ENCODE data around the gene PIP4K2B.

The PIP4K2B gene

DNA sequence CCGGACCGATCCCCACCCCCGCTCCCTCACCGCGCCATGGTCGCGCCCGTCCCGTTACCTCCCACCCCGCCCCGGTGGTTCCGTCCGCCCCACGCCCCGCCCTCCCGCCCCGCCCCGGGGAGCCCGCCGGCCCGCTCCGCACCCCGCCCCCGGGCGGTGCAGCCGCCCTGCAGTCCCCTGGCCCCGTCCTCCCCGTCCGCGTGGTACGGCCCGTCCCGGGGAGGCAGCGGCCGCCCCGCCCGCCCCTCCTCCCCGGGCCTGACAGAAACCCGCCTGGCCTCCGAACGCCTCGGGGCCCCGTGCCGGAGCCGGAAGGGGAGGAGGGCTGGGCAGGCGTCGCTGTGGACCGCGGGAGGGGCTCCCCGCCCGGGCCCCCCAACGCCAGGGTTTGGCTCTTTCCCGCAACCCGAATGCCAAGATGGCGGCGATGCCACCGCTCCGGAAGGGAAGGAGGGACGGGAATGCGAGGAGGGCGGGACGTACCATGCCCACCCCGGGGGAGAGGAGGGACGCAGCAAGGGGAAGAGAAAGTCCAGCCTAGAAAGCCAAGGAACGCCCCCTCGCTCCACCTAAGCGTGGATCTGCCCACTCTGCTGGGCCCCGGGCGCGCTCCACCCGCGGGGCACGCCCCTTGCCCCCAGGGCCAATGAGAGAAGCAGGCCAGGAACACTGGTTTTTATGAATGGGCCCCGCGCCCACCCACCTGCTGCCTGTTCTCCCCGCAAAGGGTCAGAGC, at the start of gene PIP4K2B:
Gene PIP4K2B (minus strand): TSS at position 56 of the 736 bp plus-strand sequence. CDS start 132 bp downstream, outside the sequence.
- CTCF ChIA-PET = interaction anchor here (0.7 kb wide), 1 partner anchor 123 kb away, joined by 3 read pairs; no protein-coding TSS in a partner anchor
- POLR2A ChIA-PET (ENCODE audit: low non-redundant PET) = no interaction called here
- peak; percentile 97 for DNase-seq (ENCODE audit: low spot score)

DNA sequence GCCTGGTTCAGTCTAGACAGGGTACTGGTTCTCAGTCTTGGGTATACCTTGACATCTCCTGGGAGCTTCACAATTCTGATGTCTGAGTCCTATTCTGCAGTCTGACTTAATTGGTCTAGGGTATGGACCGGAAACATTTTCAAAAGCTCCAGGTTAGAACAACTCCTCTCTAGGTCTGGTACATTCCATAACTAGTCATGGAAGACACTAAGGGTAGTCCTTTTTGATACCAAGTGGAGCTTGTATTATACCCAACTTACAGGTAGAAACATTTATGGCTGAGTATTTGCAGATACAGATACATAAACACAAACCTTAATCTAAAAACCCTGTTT, 49.2 kb upstream of the PIP4K2B start:
- no peak for DNase-seq (ENCODE audit: low spot score)
- POLR2A ChIA-PET (ENCODE audit: low non-redundant PET) = interaction anchor here (0.5 to 0.6 kb wide), 3 partner anchors 21 to 235 kb away, joined by 3 to 5 read pairs (median 3); partner anchors contain the start of gene LASP1
- peak overlapping the region; percentile 49 for H3K27ac ChIP-seq
- CTCF ChIA-PET = no interaction called here
- TF ChIP-seq, protein P1, sequence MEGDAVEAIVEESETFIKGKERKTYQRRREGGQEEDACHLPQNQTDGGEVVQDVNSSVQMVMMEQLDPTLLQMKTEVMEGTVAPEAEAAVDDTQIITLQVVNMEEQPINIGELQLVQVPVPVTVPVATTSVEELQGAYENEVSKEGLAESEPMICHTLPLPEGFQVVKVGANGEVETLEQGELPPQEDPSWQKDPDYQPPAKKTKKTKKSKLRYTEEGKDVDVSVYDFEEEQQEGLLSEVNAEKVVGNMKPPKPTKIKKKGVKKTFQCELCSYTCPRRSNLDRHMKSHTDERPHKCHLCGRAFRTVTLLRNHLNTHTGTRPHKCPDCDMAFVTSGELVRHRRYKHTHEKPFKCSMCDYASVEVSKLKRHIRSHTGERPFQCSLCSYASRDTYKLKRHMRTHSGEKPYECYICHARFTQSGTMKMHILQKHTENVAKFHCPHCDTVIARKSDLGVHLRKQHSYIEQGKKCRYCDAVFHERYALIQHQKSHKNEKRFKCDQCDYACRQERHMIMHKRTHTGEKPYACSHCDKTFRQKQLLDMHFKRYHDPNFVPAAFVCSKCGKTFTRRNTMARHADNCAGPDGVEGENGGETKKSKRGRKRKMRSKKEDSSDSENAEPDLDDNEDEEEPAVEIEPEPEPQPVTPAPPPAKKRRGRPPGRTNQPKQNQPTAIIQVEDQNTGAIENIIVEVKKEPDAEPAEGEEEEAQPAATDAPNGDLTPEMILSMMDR (conservative IDR thresholded peaks at IDR 0.05; ENCODE audit: low read depth) = no peak

More for the DNA sequence above, at the start of gene PIP4K2B:
- peak within 1 kb of the TSS; percentile 97 for H3K27ac ChIP-seq
- TF ChIP-seq, protein P1 (conservative IDR thresholded peaks at IDR 0.05; ENCODE audit: low read depth) = no peak

- TF ChIP-seq, protein P1 (conservative IDR thresholded peaks at IDR 0.05; ENCODE audit: low read depth) = no peak
- ChIA-PET CTCF (no interaction called here), POLR2A (ENCODE audit: low non-redundant PET) (interaction anchor here (0.7 kb wide), 1 partner anchor 31 kb away, joined by 9 read pairs; no protein-coding TSS in a partner anchor)
- no peak for DNase-seq (ENCODE audit: low spot score)
- H3K27ac ChIP-seq = peak overlapping the region; percentile 56
Measured at GRCh38 chr17:38844261-38844757, 45.0 kb upstream of the PIP4K2B start.

DNA sequence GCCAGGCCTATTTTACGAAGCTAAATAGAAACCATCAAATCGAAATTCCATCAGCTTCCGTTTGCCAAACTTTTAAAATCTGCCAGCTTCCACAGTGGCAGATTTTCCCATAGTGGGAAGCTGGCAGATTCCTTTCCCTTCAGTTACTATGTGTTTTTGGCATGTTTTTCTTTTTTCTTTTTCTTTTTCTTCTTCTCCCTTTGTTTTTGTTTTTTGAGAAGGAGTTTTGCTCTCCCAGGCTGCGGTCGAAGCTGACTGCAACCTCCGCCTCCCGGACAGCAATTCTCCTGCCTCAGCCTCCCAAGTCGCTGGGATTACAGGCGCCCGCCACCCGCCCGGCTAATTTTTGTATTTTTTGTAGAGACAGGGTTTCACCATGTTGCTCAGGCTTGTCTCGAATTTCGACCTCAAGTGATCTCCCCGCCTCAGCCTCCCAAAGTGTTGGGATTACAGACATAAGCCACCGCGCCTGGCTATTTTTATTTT, 26.4 kb upstream of the PIP4K2B start:
- POLR2A ChIA-PET (ENCODE audit: low non-redundant PET) = interaction anchor here (0.9 to 1.1 kb wide), 2 partner anchors 56 to 75 kb away, joined by 3 to 7 read pairs; no protein-coding TSS in a partner anchor
- DNase-seq (ENCODE audit: low spot score) = no peak
- CTCF ChIA-PET = no interaction called here
- peak overlapping the region; percentile 91 for H3K27ac ChIP-seq
- TF ChIP-seq, protein P1 (conservative IDR thresholded peaks at IDR 0.05; ENCODE audit: low read depth) = no peak

DNA sequence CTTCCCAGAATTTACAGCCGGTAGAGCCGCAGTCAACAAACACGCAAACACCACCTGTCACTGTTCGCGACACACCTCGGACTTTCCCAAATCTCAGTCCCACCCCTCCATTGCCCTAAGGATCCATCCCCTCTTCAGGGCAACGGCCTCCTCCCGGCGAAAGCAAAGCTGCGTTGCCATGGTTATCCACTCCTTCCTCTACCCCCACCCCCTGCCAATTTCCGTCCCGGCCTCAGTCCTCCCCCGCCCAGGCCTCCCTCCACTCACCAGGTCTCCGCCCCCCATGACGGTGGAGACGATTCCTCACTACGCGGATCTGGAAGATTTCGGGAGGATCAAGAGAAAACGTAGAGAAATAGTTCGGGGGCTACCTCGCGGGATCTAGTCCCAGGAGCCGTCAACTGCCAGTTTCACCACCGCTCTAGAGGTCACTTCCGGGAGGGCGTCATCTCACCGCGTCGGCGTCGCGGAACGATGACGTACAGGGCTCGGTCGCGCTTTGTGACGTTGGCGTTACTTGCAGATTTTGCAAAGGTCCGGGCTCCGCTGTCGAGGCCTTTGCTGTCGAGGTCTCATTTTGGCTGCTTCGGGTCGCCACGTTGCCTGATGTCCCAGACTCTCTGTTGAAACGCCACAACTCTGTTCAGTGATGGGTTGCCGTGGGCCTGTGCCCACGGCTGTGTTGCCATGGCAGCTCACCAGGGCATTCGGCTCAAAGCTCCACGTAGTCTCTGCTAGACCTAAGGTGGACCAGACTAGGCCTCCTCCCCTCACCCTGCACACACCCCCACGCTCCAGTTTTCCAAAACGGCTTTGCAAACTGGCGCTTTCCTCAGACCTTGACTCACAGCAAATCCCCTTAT, 25.8 kb upstream of the PIP4K2B start, which contains the start of gene CWC25:
Gene CWC25 (minus strand): TSS at position 423 of the 863 bp plus-strand sequence. CDS start 138 bp downstream, at position 285.
- TF ChIP-seq, protein P1 (conservative IDR thresholded peaks at IDR 0.05; ENCODE audit: low read depth) = no peak
- CTCF ChIA-PET = no interaction called here
- POLR2A ChIA-PET (ENCODE audit: low non-redundant PET) = interaction anchor here (0.9 to 1.1 kb wide), 2 partner anchors 57 to 76 kb away, joined by 3 to 7 read pairs; no protein-coding TSS in a partner anchor
- H3K27ac ChIP-seq = peak within 1 kb of the TSS; percentile 91
- DNase-seq (ENCODE audit: low spot score) = peak; percentile 89
